Tibial nerve (tissue), 4 donors: ENCODE measurements around the gene ZNF736. TPM values are rescaled to one million over a fixed set of nuclear protein-coding genes. Genes with fewer than 3 reads are reported as not detected.

Source experiments
- DNase-seq, 2 donors: peaks; one replicate each; pipeline ENCODE4 v3.0.0-alpha.2; 2019; ENCODE audit warnings: low spot score in 2 of 2
- H3K27ac ChIP-seq, 4 donors: fragments of 200-600 bp; sonication (generic) in 3 of 4; one replicate each; pipeline ENCODE4 v1.5.1; 2017 to 2019; ENCODE audit warnings: mild to moderate bottlenecking in 1 of 4
- H3K27me3 ChIP-seq, 2 donors: fragments of 200-600 bp; sonication (generic) in 1 of 2; one replicate each; pipeline versions ENCODE4 v1.5.1 to v1.6.0; 2017 to 2019
- H3K36me3 ChIP-seq, 3 donors: fragments of 200-600 bp; sonication (generic); one replicate each; pipeline ENCODE4 v1.5.1; 2018 to 2019
- H3K4me1 ChIP-seq, 4 donors: fragments of 200-600 bp; sonication (generic) in 3 of 4; one replicate each; pipeline ENCODE4 v1.5.1; 2017 to 2019
- H3K4me3 ChIP-seq, 4 donors: fragments of 200-600 bp; sonication (generic) in 3 of 4; one replicate each; pipeline ENCODE4 v1.5.1; 2017 to 2019; ENCODE audit warnings: mild to moderate bottlenecking in 1 of 4, moderate library complexity in 1 of 4
- H3K9me3 ChIP-seq, 4 donors: fragments of 200-600 bp; sonication (generic) in 3 of 4; one replicate each; pipeline ENCODE4 v1.5.1; 2017 to 2019
- EP300 ChIP-seq, 2 donors: sonication (generic); formaldehyde crosslinking; IDR thresholded peaks; one replicate each; pipeline ENCODE4 v1.6.1; 2017; ENCODE audit warnings: antibody characterized with exemption in 2 of 2, mild to moderate bottlenecking in 1 of 2
- POLR2A ChIP-seq, 2 donors: fragments of 450-650 bp; IDR thresholded peaks; one replicate each; pipeline ENCODE4 v1.6.1; 2017; ENCODE audit warnings: antibody characterized with exemption in 2 of 2, mild to moderate bottlenecking in 2 of 2, moderate library complexity in 2 of 2
- WGBS, 2 donors: methylation state at CpG; one replicate each; pipeline ENCODE4 v1.1.5; 2018; 5-methylcytosine and 5-hydroxymethylcytosine counted together
- total RNA-seq, 4 donors: library from RNA; depleted of rRNA; stranded (reverse); fragments of >200 nt; gene quantifications; one replicate each; pipeline ENCODE4 v1.1.0, GENCODE V29; 2016
- TF ChIP-seq, protein P1 (sequence below), 5 experiments: fragments of 200-600 bp in 3 of 5; fragments of 450-650 bp in 2 of 5; sonication (generic) in 3 of 5; IDR thresholded peaks; one replicate each; pipeline ENCODE4 v1.5.1; 2016 to 2019; ENCODE audit warnings: antibody characterized with exemption in 5 of 5, mild to moderate bottlenecking in 3 of 5, moderate library complexity in 2 of 5

ZNF736 gene
- total RNA-seq, 4 donors from 2014 or later, result 7.6 to 22.8 (median 16.5) TPM

DNA sequence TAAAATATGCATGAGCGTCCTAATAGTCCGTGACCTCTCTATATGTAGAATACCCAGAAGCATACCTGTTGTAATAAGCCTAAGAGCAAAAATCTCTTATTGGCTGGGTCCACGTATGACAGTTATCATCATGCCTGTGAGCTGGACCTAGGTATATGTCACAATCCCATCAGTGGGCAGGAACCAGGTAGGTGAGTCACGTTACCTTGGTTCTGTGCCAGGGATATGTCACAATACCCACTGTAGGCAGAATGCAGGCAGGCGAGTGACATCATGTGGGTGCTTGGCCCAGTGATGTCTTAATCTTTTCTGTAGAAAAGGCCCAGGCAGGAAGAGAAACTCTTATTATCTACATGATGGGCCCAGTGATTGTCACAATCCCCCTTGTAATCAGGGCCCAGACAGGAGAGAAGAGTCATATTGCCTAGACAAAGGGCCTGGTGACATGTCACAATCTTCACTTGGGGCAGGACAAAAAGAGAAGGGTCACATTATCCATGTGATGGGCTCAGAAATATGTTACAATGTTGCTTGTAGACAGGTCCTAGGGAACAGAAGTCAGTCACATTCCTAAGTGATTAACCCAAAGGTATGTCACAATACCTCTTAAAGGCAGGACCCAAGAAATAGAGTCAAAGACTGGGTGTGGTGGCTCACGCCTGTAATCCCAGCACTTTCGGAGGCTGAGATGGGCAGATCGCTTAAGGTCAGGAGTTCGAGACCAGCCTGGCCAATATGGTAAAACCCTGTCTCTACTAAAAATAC, 12.9 kb upstream of the ZNF736 start:
- Histone ChIP-seq H3K9me3 (no peaks in the 10 kb centered on the region), H3K4me3 (no peak overlapping the region), H3K27me3 (no peaks in the 10 kb centered on the region), H3K27ac (no peak overlapping the region), H3K4me1 (no peaks in the 10 kb centered on the region), H3K36me3 (no peaks in the 10 kb centered on the region)
- no peak for DNase-seq
- no peak for TF ChIP-seq EP300 (IDR thresholded peaks at IDR 0.05)
- TF ChIP-seq, protein P1, sequence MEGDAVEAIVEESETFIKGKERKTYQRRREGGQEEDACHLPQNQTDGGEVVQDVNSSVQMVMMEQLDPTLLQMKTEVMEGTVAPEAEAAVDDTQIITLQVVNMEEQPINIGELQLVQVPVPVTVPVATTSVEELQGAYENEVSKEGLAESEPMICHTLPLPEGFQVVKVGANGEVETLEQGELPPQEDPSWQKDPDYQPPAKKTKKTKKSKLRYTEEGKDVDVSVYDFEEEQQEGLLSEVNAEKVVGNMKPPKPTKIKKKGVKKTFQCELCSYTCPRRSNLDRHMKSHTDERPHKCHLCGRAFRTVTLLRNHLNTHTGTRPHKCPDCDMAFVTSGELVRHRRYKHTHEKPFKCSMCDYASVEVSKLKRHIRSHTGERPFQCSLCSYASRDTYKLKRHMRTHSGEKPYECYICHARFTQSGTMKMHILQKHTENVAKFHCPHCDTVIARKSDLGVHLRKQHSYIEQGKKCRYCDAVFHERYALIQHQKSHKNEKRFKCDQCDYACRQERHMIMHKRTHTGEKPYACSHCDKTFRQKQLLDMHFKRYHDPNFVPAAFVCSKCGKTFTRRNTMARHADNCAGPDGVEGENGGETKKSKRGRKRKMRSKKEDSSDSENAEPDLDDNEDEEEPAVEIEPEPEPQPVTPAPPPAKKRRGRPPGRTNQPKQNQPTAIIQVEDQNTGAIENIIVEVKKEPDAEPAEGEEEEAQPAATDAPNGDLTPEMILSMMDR (IDR thresholded peaks at IDR 0.05), result no peak
- no peak for TF ChIP-seq POLR2A (IDR thresholded peaks at IDR 0.05)
- 86 to 91% methylated on average over 9 of the region's 9 CpGs for WGBS, 2 donors

GRCh38 chr7:64307254-64308015, 6.3 kb upstream of the ZNF736 start:
- 3 to 4% methylated on average over 23 to 32 of the region's 33 CpGs for WGBS, 2 donors
- no peaks in the 10 kb centered on the region for H3K27me3 ChIP-seq
- DNase-seq, result peak; percentile 80 to 82
- peaks cover 0 to 15% (median 0%) of the 10 kb centered on the region in 4 donors for H3K4me1 ChIP-seq
- TF ChIP-seq EP300 (IDR thresholded peaks at IDR 0.05), result peak in 1 of 2 donors; percentile 86
- peak in 1 of 2 donors; percentile 54 for TF ChIP-seq POLR2A (IDR thresholded peaks at IDR 0.05)
- TF ChIP-seq, protein P1 (IDR thresholded peaks at IDR 0.05), result peak in 2 of 5 experiments; percentile 39 to 59
- H3K4me3 ChIP-seq, result peak overlapping the region; percentile 38 to 63 (median 48)
- H3K36me3 ChIP-seq, result no peaks in the 10 kb centered on the region
- H3K9me3 ChIP-seq, result no peaks in the 10 kb centered on the region
- peak overlapping the region; percentile 74 to 96 (median 91) for H3K27ac ChIP-seq

DNA sequence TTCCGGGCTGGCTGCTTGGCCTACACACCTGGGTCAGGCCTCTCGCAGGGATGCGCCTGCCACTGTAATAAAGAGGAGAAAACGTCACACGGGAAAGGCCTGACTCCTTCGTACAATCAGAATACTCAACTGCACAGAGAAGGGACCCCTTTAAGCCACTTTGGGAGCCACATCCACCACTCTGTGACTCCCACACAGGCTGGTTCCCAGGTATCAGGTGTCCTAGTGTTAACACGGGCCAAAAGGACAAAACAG, 5.8 kb upstream of the ZNF736 start:
- Histone ChIP-seq H3K36me3 (no peaks in the 10 kb centered on the region), H3K27me3 (no peaks in the 10 kb centered on the region), H3K4me1 (peaks cover 0 to 15% (median 0%) of the 10 kb centered on the region in 4 donors), H3K27ac (peak overlapping the region; percentile 74 to 96 (median 91)), H3K4me3 (peak overlapping the region in 3 of 4 donors; percentile 38 to 63 (median 47)), H3K9me3 (no peaks in the 10 kb centered on the region)
- TF ChIP-seq POLR2A (IDR thresholded peaks at IDR 0.05), result no peak
- TF ChIP-seq, protein P1 (IDR thresholded peaks at IDR 0.05), result no peak
- TF ChIP-seq EP300 (IDR thresholded peaks at IDR 0.05), result no peak
- 58 to 60% methylated on average over 7 of the region's 7 CpGs for WGBS, 2 donors
- DNase-seq, result peak in 1 of 2 donors; percentile 12

GRCh38 chr7:64310426-64310825, 3.3 kb upstream of the ZNF736 start:
- Histone ChIP-seq H3K36me3 (no peaks in the 10 kb centered on the region), H3K4me1 (peaks cover 0 to 36% (median 8%) of the 10 kb centered on the region in 4 donors), H3K4me3 (no peak overlapping the region), H3K27me3 (no peaks in the 10 kb centered on the region), H3K27ac (no peak overlapping the region), H3K9me3 (no peaks in the 10 kb centered on the region)
- DNase-seq, result no peak
- TF ChIP-seq EP300 (IDR thresholded peaks at IDR 0.05), result no peak
- TF ChIP-seq, protein P1 (IDR thresholded peaks at IDR 0.05), result no peak
- no peak for TF ChIP-seq POLR2A (IDR thresholded peaks at IDR 0.05)
- 88 to 89% methylated on average over 3 of the region's 3 CpGs for WGBS, 2 donors

DNA sequence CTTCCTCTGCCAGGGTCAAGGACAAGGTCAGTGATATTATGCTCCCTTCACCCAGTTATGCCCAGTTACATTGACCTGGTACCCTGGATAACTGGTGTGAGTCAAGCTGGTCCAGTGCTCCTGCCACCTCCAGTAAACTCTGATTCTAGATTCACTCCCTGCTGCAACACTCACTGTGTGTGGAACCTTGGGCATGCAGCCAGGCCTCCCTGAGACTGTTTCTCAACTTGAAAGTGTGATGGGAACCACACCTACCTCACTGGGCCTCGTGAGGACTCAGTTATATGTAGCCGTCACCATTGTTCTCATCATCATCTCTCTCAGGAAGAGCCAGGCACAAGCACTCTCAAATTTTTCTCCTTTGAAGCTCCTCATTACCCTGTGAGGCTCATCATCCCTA, 935 bp upstream of the ZNF736 start:
- Histone ChIP-seq H3K36me3 (no peaks in the 10 kb centered on the region), H3K4me1 (peaks cover 0 to 27% (median 8%) of the 10 kb centered on the region in 4 donors), H3K9me3 (no peaks in the 10 kb centered on the region), H3K27ac (no peak overlapping the region), H3K4me3 (no peak overlapping the region), H3K27me3 (no peaks in the 10 kb centered on the region)
- TF ChIP-seq POLR2A (IDR thresholded peaks at IDR 0.05) (no peak), EP300 (IDR thresholded peaks at IDR 0.05) (no peak)
- TF ChIP-seq, protein P1 (IDR thresholded peaks at IDR 0.05), result no peak
- WGBS, 2 donors, result 35 to 41% methylated on average over 2 of the region's 2 CpGs
- no peak for DNase-seq
